Measurements from ENCODE around the gene SECTM1. TPM values are rescaled to one million over a fixed set of nuclear protein-coding genes. Genes with fewer than 3 reads are reported as not detected.

SECTM1 gene
- polyA plus RNA-seq, 2 of the 4 experiments (the other 2 are of a cell fraction): 0.22 to 2.0 TPM

DNA sequence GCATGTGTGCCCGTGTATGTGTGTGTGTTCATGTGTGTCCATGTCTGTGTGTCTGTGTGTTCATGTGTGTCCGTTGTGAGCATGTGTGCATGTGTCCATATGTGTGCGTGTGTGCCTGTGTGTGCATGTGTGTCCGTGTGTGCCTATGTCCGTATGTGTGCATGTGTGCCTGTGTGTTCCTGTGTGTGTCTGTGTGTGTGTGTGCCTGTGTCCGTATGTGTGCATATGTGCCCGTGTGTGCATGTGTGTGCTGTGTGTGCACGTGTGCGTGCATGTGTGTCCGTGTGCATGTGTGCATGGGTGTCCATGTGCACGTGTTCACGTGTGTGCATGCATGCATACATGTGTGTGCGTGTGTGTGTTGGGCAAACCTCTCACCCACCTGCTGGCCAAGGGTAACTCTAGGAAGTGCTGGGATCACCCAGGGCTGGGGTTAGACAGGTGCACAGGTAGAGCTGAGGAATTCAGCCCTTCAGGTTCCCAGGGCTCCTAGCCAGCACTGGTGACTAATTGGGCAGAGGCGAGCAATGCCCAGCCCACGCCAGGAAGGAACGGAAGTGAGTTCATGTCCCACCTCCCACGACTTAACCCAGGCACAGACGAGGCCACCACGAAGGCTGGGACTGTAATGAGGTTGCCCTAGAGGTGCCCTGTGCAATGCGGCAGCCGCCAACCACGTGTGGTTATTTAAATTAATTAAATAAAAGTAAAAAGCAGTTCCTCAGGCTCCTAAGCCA lies 51.9 kb downstream of the SECTM1 start:
- CTCF ChIA-PET: interaction anchor here (0.8 to 3.9 kb wide), 10 partner anchors 10 to 262 kb away, joined by 3 to 20 read pairs (median 6); no protein-coding TSS in a partner anchor
- H3K9me3 ChIP-seq: peaks cover under 1% of the 10 kb centered on the region; the same call in 1 of the 3 replicates
- 54% methylated on average over 22 of the region's 22 CpGs for WGBS (ENCODE audit: missing lambda C conversion rate)
- POLR2A ChIA-PET: interaction anchor here (1.0 to 4.3 kb wide), 3 partner anchors 11 to 16 kb away, joined by 4 to 39 read pairs (median 10); no protein-coding TSS in a partner anchor
- no peak overlapping the region for H3K4me3 ChIP-seq
- peak overlapping the region; percentile 50 for H3K4me2 ChIP-seq
- DNase-seq (ENCODE audit: low read depth in 1 of 2, low spot score in 1 of 2): peak in 1 of 2 experiments; percentile 54
- FAIRE-seq: no peak
- ATAC-seq: peak; percentile 47 to 51
- no peak for TF ChIP-seq ZFP36 (IDR thresholded peaks at IDR 0.05; ENCODE audit: borderline replicate concordance, partially characterized antibody)
- TF ChIP-seq JUNB (IDR thresholded peaks at IDR 0.05): no peak
- TF ChIP-seq CBX2 (IDR thresholded peaks at IDR 0.05; ENCODE audit: borderline replicate concordance, low read depth): no peak
- no peak for TF ChIP-seq FOSL2 (IDR thresholded peaks at IDR 0.05)
- TF ChIP-seq FOSL2 (CRISPR knock-in tag; IDR thresholded peaks at IDR 0.05): peak; percentile 55
- TF ChIP-seq SMC3 (IDR thresholded peaks at IDR 0.05): no peak
- TF ChIP-seq POLR2AphosphoS2 (conservative IDR thresholded peaks at IDR 0.05; ENCODE audit: low read length): no peak
- TF ChIP-seq GATA3 (IDR thresholded peaks at IDR 0.05; ENCODE audit: borderline replicate concordance): no peak
- no peak for TF ChIP-seq HOXB13 (CRISPR knock-in tag; IDR thresholded peaks at IDR 0.05; ENCODE audit: low read depth)
- no peak for TF ChIP-seq EHMT2 (IDR thresholded peaks at IDR 0.05; ENCODE audit: low read depth)
- TF ChIP-seq, protein P1, sequence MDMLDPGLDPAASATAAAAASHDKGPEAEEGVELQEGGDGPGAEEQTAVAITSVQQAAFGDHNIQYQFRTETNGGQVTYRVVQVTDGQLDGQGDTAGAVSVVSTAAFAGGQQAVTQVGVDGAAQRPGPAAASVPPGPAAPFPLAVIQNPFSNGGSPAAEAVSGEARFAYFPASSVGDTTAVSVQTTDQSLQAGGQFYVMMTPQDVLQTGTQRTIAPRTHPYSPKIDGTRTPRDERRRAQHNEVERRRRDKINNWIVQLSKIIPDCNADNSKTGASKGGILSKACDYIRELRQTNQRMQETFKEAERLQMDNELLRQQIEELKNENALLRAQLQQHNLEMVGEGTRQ (IDR thresholded peaks at IDR 0.05): no peak
- TF ChIP-seq BHLHE40 (IDR thresholded peaks at IDR 0.05; ENCODE audit: low read depth, low read length): no peak
- TF ChIP-seq ZNF302 (CRISPR knock-in tag; IDR thresholded peaks at IDR 0.05): no peak
- no peak for TF ChIP-seq PHF8 (IDR thresholded peaks at IDR 0.05; ENCODE audit: borderline replicate concordance, low read depth)
- TF ChIP-seq HEYL (CRISPR knock-in tag; IDR thresholded peaks at IDR 0.05): no peak
- 0 out of 2 replicates have a peak, but pooled peaks have one; percentile 50 for TF ChIP-seq MYC (IDR thresholded peaks at IDR 0.05; ENCODE audit: borderline replicate concordance, low read length)
- TF ChIP-seq JUN (IDR thresholded peaks at IDR 0.05): no peak
- TF ChIP-seq MAZ (IDR thresholded peaks at IDR 0.05; ENCODE audit: borderline replicate concordance, low read depth, low read length): no peak
- TF ChIP-seq, protein P2, sequence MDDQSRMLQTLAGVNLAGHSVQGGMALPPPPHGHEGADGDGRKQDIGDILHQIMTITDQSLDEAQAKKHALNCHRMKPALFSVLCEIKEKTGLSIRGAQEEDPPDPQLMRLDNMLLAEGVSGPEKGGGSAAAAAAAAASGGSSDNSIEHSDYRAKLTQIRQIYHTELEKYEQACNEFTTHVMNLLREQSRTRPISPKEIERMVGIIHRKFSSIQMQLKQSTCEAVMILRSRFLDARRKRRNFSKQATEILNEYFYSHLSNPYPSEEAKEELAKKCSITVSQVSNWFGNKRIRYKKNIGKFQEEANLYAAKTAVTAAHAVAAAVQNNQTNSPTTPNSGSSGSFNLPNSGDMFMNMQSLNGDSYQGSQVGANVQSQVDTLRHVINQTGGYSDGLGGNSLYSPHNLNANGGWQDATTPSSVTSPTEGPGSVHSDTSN (IDR thresholded peaks at IDR 0.05): no peak
- no peak for TF ChIP-seq RARB (CRISPR knock-in tag; IDR thresholded peaks at IDR 0.05)
- TF ChIP-seq, protein P3, sequence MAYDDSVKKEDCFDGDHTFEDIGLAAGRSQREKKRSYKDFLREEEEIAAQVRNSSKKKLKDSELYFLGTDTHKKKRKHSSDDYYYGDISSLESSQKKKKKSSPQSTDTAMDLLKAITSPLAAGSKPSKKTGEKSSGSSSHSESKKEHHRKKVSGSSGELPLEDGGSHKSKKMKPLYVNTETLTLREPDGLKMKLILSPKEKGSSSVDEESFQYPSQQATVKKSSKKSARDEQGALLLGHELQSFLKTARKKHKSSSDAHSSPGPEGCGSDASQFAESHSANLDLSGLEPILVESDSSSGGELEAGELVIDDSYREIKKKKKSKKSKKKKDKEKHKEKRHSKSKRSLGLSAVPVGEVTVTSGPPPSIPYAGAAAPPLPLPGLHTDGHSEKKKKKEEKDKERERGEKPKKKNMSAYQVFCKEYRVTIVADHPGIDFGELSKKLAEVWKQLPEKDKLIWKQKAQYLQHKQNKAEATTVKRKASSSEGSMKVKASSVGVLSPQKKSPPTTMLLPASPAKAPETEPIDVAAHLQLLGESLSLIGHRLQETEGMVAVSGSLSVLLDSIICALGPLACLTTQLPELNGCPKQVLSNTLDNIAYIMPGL (CRISPR knock-in tag; IDR thresholded peaks at IDR 0.05; ENCODE audit: borderline replicate concordance): no peak
- TF ChIP-seq, protein P4, sequence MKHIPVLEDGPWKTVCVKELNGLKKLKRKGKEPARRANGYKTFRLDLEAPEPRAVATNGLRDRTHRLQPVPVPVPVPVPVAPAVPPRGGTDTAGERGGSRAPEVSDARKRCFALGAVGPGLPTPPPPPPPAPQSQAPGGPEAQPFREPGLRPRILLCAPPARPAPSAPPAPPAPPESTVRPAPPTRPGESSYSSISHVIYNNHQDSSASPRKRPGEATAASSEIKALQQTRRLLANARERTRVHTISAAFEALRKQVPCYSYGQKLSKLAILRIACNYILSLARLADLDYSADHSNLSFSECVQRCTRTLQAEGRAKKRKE (CRISPR knock-in tag; IDR thresholded peaks at IDR 0.05; ENCODE audit: low read depth): no peak
- TF ChIP-seq, protein P5, sequence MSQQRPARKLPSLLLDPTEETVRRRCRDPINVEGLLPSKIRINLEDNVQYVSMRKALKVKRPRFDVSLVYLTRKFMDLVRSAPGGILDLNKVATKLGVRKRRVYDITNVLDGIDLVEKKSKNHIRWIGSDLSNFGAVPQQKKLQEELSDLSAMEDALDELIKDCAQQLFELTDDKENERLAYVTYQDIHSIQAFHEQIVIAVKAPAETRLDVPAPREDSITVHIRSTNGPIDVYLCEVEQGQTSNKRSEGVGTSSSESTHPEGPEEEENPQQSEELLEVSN (IDR thresholded peaks at IDR 0.05; ENCODE audit: borderline replicate concordance, low read depth): no peak; the same call in 1 of the 2 replicates
- TF ChIP-seq, protein P6, sequence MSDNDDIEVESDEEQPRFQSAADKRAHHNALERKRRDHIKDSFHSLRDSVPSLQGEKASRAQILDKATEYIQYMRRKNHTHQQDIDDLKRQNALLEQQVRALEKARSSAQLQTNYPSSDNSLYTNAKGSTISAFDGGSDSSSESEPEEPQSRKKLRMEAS (IDR thresholded peaks at IDR 0.05): peak; percentile 65; the same call in 1 of the 2 replicates
- H3K4me1 ChIP-seq: peaks cover 35% of the 10 kb centered on the region
- H3K27ac ChIP-seq: peak overlapping the region; percentile 82 to 87
